GM06990 (cell line): Measurements from ENCODE around the gene SCN3A.

Experiments
- DNase-seq: peaks from one replicate; pipeline ENCODE4 v3.0.0-alpha.2; 2011; ENCODE audit not compliant: insufficient read length; ENCODE audit errors: extremely low read depth
- H3K27me3 ChIP-seq: replicated peaks from 2 replicates; pipeline ENCODE4 v1.6.0; 2011; ENCODE audit warnings: low read length; ENCODE audit not compliant: control insufficient read depth, insufficient read depth
- H3K36me3 ChIP-seq: 2 replicates; pipeline ENCODE4 v1.5.1; 2011; ENCODE audit warnings: low read length; ENCODE audit not compliant: control insufficient read depth, insufficient read depth
- H3K4me3 ChIP-seq: replicated peaks from 2 replicates; pipeline ENCODE4 v1.5.1; 2011; ENCODE audit warnings: low read depth, mild to moderate bottlenecking, control low read depth, low read length
- TF ChIP-seq, protein P1 (sequence below): IDR thresholded peaks from 2 replicates; pipeline ENCODE4 v1.5.1; 2011; ENCODE audit warnings: low read length, control low read depth, mild to moderate bottlenecking, inconsistent platforms; ENCODE audit not compliant: insufficient read depth, poor library complexity, severe bottlenecking

Gene SCN3A

DNA sequence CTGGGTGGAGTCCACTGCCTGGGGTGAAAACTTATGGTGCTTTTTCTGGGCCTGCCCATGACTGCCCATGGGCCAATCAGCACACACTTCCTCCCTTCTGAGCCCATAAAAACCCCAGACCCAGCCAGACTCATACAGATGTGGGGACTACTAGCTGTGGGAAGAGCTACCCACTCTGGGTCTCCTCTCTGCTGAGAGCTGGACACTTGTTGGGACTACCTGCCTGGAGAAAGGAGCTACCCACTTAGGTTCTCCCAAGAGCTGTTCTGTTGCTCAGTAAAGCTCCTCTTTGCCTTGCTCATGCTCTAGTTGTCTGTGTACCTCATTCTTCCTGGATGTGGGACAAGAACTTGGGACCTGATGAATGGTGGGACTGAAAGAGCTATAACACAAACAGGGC lies 129.0 kb downstream of the SCN3A start:
- DNase-seq: no peak
- H3K27me3 ChIP-seq: no peaks in the 10 kb centered on the region
- no peaks in the 10 kb centered on the region for H3K36me3 ChIP-seq
- H3K4me3 ChIP-seq: no peak overlapping the region
- TF ChIP-seq, protein P1, sequence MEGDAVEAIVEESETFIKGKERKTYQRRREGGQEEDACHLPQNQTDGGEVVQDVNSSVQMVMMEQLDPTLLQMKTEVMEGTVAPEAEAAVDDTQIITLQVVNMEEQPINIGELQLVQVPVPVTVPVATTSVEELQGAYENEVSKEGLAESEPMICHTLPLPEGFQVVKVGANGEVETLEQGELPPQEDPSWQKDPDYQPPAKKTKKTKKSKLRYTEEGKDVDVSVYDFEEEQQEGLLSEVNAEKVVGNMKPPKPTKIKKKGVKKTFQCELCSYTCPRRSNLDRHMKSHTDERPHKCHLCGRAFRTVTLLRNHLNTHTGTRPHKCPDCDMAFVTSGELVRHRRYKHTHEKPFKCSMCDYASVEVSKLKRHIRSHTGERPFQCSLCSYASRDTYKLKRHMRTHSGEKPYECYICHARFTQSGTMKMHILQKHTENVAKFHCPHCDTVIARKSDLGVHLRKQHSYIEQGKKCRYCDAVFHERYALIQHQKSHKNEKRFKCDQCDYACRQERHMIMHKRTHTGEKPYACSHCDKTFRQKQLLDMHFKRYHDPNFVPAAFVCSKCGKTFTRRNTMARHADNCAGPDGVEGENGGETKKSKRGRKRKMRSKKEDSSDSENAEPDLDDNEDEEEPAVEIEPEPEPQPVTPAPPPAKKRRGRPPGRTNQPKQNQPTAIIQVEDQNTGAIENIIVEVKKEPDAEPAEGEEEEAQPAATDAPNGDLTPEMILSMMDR: no peak

DNA sequence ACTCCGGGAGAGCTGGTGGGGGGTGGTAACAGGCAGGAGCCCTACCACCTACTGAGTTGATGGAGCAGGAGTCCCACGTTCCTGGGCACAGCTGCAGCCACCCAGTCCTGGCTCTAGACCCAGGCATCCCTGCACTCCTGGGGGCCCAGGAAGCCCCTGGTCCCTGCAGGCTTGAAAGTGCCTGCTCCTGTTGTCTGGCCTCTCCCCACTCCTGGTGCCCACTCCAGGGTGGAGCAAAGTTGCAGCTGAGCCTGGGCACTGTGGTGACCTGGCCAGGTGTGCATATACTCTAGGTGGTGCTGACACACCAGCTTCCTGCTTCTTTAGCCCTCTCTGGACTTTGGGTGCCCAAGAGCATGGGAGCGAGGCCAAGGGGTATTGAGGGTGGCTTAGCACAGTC lies 129.5 kb downstream of the SCN3A start:
- no peaks in the 10 kb centered on the region for H3K36me3 ChIP-seq
- H3K27me3 ChIP-seq: no peaks in the 10 kb centered on the region
- TF ChIP-seq, protein P1: no peak
- no peak for DNase-seq
- no peak overlapping the region for H3K4me3 ChIP-seq

DNA sequence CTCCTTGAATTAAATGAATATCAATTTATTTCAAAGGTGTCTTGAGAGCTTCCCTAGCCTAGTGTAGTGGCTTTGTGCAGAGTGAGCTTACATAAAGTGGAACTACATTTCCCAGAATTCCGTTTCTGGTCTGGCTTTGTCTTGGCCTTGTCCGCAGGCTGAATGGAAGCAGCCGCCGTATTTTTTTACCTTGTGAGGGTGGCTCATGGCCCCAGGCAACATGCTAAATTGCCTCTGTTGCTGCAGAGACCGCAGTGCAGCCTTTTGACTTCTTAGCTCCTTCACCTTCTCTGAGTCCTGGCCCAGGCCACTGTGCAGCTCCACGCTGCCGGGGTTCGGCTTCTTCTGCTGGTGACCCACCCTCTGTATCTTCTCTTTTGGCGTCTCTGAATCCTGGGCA lies 133.8 kb downstream of the SCN3A start:
- H3K27me3 ChIP-seq: no peaks in the 10 kb centered on the region
- no peak for DNase-seq
- no peaks in the 10 kb centered on the region for H3K36me3 ChIP-seq
- no peak overlapping the region for H3K4me3 ChIP-seq
- TF ChIP-seq, protein P1: no peak

DNA sequence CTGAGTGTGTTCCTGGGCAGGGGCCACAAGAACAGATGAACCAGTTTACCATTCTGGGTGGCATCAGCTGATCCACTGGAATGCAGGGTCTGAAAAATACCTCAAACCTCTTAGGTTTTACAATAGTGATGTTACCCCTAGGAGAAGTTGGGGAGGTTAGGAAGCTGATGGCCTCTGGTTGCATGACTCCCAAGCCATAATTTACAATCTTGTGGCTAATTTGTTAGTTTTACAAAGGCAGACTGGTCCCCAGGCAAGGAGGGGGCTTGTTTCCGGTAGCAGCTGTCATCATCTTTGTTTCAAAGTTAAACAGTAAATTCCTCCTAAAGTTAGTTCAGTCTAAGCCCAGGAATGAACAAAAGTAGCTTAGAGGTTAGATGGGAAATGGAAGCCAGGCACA lies 134.7 kb downstream of the SCN3A start:
- no peak overlapping the region for H3K4me3 ChIP-seq
- no peaks in the 10 kb centered on the region for H3K36me3 ChIP-seq
- DNase-seq: no peak
- TF ChIP-seq, protein P1: no peak
- no peaks in the 10 kb centered on the region for H3K27me3 ChIP-seq

DNA sequence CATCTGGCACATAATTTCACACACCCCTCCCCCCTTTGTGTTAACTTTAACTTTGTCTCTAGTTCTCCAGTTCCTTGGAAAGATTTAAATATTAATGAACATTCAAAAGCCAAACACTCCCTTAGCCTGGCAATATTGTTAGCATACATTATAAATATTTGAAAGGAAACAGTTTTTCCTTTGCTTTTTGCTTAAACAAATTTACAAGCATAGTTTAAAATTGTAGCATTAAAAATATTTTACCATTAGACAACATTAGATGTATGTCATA lies 135.4 kb downstream of the SCN3A start:
- Histone ChIP-seq H3K4me3 (no peak overlapping the region), H3K36me3 (no peaks in the 10 kb centered on the region), H3K27me3 (no peaks in the 10 kb centered on the region)
- TF ChIP-seq, protein P1: no peak
- no peak for DNase-seq

DNA sequence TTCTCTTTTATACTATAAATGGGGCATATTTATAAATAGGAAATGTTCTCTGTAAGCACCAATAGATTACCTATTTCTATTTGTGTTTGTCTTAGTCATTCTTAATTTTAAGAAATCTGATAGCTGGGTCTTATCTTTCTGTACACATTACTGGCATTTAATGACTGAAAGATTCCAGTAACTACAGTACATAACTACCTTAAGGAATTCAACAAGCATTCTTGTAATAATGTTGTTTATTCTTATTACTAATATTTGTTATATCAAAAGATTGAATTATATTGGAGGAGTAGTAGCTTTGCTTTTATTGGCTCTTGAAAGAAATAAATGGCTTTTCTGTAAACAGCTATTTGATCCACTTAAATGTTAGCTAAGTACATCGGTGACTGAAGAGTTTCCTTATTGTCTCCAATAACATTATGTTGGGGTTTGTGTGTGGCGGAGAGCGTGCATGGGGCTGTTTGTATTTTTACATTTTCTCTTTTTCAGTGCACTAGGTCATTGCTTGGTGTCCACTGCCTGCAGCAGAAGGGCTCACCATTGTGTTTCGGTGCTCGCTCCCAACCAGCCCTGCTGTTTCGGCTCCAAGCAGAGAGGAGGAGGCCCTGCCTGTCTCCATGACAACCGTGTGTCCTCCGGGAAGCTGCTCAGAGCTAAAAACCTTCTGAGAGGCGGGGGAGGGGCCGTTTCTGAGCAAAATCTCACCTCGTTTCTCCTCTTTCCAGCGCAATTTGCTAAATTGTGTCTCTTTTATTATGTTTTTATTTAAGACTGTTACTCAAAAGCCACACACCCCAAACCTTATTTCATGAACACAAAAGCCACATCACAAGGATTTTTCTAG lies 136.0 kb downstream of the SCN3A start:
- H3K4me3 ChIP-seq: no peak overlapping the region
- TF ChIP-seq, protein P1: no peak
- H3K36me3 ChIP-seq: no peaks in the 10 kb centered on the region
- H3K27me3 ChIP-seq: no peaks in the 10 kb centered on the region
- no peak for DNase-seq
